Astrocyte (in vitro differentiated cells and primary cell): ENCODE data around the gene LMCD1. TPM values are rescaled to one million over a fixed set of nuclear protein-coding genes. Genes with fewer than 3 reads are reported as not detected.
A peak's percentile ranks its signal among the peaks of the same experiment; 100 is the strongest.

ENCODE experiments used
- DNase-seq: peaks from one replicate; pipeline ENCODE4 v3.0.0-alpha.2; 2010; ENCODE audit warnings: low read depth
- FAIRE-seq: peaks from 2 replicates; lab custom pipeline; 2011; peaks lifted over from hg19 to GRCh38; lab: Jason Lieb, UNC
- H2AFZ ChIP-seq: 2 replicates; pipeline ENCODE4 v1.6.0; 2012; ENCODE audit warnings: low read depth, low read length, inconsistent platforms
- H3K27ac ChIP-seq: 2 replicates; pipeline ENCODE4 v1.5.1; 2011; ENCODE audit warnings: low read depth, low read length, inconsistent platforms
- H3K27me3 ChIP-seq: 2 replicates; pipeline ENCODE4 v1.6.0; 2011; ENCODE audit warnings: low read length, inconsistent platforms; ENCODE audit not compliant: insufficient read depth
- H3K36me3 ChIP-seq: 2 replicates; pipeline ENCODE4 v1.5.1; 2011; ENCODE audit warnings: low read length, inconsistent platforms; ENCODE audit not compliant: insufficient read depth
- H3K4me1 ChIP-seq: 2 replicates; pipeline ENCODE4 v1.5.1; 2011; ENCODE audit warnings: low read length, inconsistent platforms; ENCODE audit not compliant: insufficient read depth
- H3K4me2 ChIP-seq: 2 replicates; pipeline ENCODE4 v1.6.0; 2012; ENCODE audit warnings: low read length, inconsistent platforms
- H3K4me3 ChIP-seq: 2 replicates; pipeline ENCODE4 v1.5.1; 2011; ENCODE audit warnings: low read depth, mild to moderate bottlenecking, low read length, inconsistent platforms; ENCODE audit not compliant: insufficient read depth
- H3K79me2 ChIP-seq: 2 replicates; pipeline ENCODE4 v1.6.0; 2012; ENCODE audit warnings: mild to moderate bottlenecking, low read length, inconsistent platforms; ENCODE audit not compliant: insufficient read depth
- H3K9ac ChIP-seq: 2 replicates; pipeline ENCODE4 v1.6.0; 2012; ENCODE audit warnings: mild to moderate bottlenecking, low read length, inconsistent platforms
- H3K9me3 ChIP-seq: 2 replicates; pipeline ENCODE4 v1.5.1; 2012; ENCODE audit warnings: low read depth, mild to moderate bottlenecking, low read length, inconsistent platforms; ENCODE audit not compliant: insufficient read depth
- H4K20me1 ChIP-seq: 2 replicates; pipeline ENCODE4 v1.6.0; 2012; ENCODE audit warnings: low read length, inconsistent platforms; ENCODE audit not compliant: insufficient read depth
- H3K27ac Mint-ChIP-seq: one replicate; pipeline ENCODE4 v1.8.0; 2021; ENCODE audit warnings: mild to moderate bottlenecking, mixed read lengths; ENCODE audit not compliant: unreplicated experiment
- H3K27me3 Mint-ChIP-seq: one replicate; pipeline ENCODE4 v1.8.0; 2021; ENCODE audit warnings: low read depth, mixed read lengths; ENCODE audit not compliant: unreplicated experiment
- H3K36me3 Mint-ChIP-seq: one replicate; pipeline ENCODE4 v1.8.0; 2021; ENCODE audit warnings: low read depth, mixed read lengths; ENCODE audit not compliant: unreplicated experiment
- H3K4me1 Mint-ChIP-seq: one replicate; pipeline ENCODE4 v1.8.0; 2021; ENCODE audit warnings: low read depth, mixed read lengths; ENCODE audit not compliant: unreplicated experiment
- H3K4me3 Mint-ChIP-seq: one replicate; pipeline ENCODE4 v1.8.0; 2021; ENCODE audit warnings: mild to moderate bottlenecking, moderate library complexity, mixed read lengths; ENCODE audit not compliant: unreplicated experiment
- H3K9me3 Mint-ChIP-seq: one replicate; pipeline ENCODE4 v1.8.0; 2021; ENCODE audit warnings: mild to moderate bottlenecking, mixed read lengths; ENCODE audit not compliant: unreplicated experiment
- CTCF ChIP-seq: IDR thresholded peaks from 2 replicates; pipeline ENCODE4 v1.5.1; 2011; ENCODE audit warnings: low read depth, mild to moderate bottlenecking, inconsistent platforms, low read length, moderate library complexity; ENCODE audit not compliant: insufficient read depth
- EZH2 ChIP-seq: IDR thresholded peaks from 2 replicates; pipeline ENCODE4 v1.6.1; 2012; ENCODE audit warnings: mild to moderate bottlenecking, low read length, inconsistent platforms; ENCODE audit not compliant: insufficient read depth
- total RNA-seq: library from RNA; stranded (reverse); gene quantifications from 2 replicates; pipeline ENCODE4 v1.2.1, GENCODE V29; 2021

Gene LMCD1
- total RNA-seq, 1 donor from 2014 or later, result 374 TPM

GRCh38 chr3:8482960-8483665 is 18.5 kb upstream of the LMCD1 start:
- TF ChIP-seq EZH2 (no peak), CTCF (no peak)
- Mint-ChIP-seq H3K36me3 (peaks cover 7% of the 10 kb centered on the region), H3K27me3 (no peaks in the 10 kb centered on the region), H3K9me3 (peaks cover 18% of the 10 kb centered on the region), H3K4me1 (peaks cover 45% of the 10 kb centered on the region), H3K27ac (peak overlapping the region; percentile 95), H3K4me3 (peak overlapping the region; percentile 17)
- Histone ChIP-seq H3K4me3 (no peak overlapping the region), H3K4me2 (peak overlapping the region; percentile 45), H3K9ac (peak overlapping the region; percentile 62), H2AFZ (no peak overlapping the region), H3K36me3 (no peaks in the 10 kb centered on the region), H3K4me1 (peaks cover 24% of the 10 kb centered on the region), H3K27ac (peak overlapping the region; percentile 71), H3K9me3 (peaks cover 5% of the 10 kb centered on the region), H3K27me3 (no peaks in the 10 kb centered on the region), H3K79me2 (no peaks in the 10 kb centered on the region), H4K20me1 (no peaks in the 10 kb centered on the region)
- DNase-seq (peak; percentile 98), FAIRE-seq (peak; percentile 99)

GRCh38 chr3:8484409-8485140 is 17.0 kb upstream of the LMCD1 start:
- Mint-ChIP-seq H3K4me1 (peaks cover 55% of the 10 kb centered on the region), H3K27ac (peak overlapping the region; percentile 95), H3K9me3 (peaks cover 16% of the 10 kb centered on the region), H3K36me3 (peaks cover 7% of the 10 kb centered on the region), H3K4me3 (no peak overlapping the region), H3K27me3 (no peaks in the 10 kb centered on the region)
- Histone ChIP-seq H3K4me2 (no peak overlapping the region), H3K27me3 (no peaks in the 10 kb centered on the region), H3K4me1 (peaks cover 28% of the 10 kb centered on the region), H3K4me3 (no peak overlapping the region), H3K9me3 (peaks cover 5% of the 10 kb centered on the region), H3K9ac (no peak overlapping the region), H3K36me3 (no peaks in the 10 kb centered on the region), H3K27ac (peak overlapping the region; percentile 38), H4K20me1 (no peaks in the 10 kb centered on the region), H3K79me2 (no peaks in the 10 kb centered on the region), H2AFZ (no peak overlapping the region)
- peak; percentile 13 for FAIRE-seq
- TF ChIP-seq CTCF (no peak), EZH2 (no peak)
- no peak for DNase-seq
